Fibroblast of villous mesenchyme (primary cell): ENCODE data around the gene TIMP2. TPM values are rescaled to one million over a fixed set of nuclear protein-coding genes. Genes with fewer than 3 reads are reported as not detected.
"Not testable (repeated sequence)": the region's sequence is repeated elsewhere in the genome, so short reads cannot be mapped to it uniquely, and the experiment has no call there.

Experiments used
- DNase-seq: peaks from one replicate; pipeline ENCODE4 v3.0.0-alpha.2; 2010; ENCODE audit warnings: low read depth
- H3K4me3 ChIP-seq: 2 replicates; pipeline ENCODE4 v1.5.1; 2011; ENCODE audit warnings: low read depth, mild to moderate bottlenecking, low read length
- total RNA-seq: library from RNA; depleted of rRNA; stranded (reverse); fragments of >200 nt; gene quantifications from 2 replicates; pipeline ENCODE4 v1.2.3, GENCODE V29; 2012
- TF ChIP-seq, protein P1 (sequence below): IDR thresholded peaks from 2 replicates; pipeline ENCODE4 v1.5.1; 2012; ENCODE audit warnings: low read depth, mild to moderate bottlenecking, low read length; ENCODE audit not compliant: insufficient read depth

TIMP2 gene
- total RNA-seq, 1 donor: 189 TPM

DNA sequence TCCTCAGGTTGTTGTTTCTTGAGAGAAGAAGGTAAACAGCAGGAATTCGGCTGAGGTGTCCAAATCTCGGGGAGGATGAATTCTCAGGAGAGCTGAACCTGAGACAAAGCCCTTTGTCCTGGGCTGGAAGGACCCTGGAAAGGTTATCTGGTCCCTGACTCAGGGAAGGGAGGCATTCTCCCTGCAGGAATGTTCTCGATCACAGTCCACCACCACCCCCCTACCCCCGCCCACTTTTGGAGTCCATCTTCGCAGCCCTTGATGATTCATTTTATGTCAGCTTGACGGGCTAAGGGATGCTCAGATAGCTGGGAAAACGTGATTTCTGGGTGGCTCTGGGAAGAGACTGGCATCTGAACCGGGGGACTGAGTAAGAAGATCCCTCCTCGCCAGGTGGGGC is 20.8 kb downstream of the TIMP2 start:
- DNase-seq: no peak
- no peak overlapping the region for H3K4me3 ChIP-seq
- TF ChIP-seq, protein P1, sequence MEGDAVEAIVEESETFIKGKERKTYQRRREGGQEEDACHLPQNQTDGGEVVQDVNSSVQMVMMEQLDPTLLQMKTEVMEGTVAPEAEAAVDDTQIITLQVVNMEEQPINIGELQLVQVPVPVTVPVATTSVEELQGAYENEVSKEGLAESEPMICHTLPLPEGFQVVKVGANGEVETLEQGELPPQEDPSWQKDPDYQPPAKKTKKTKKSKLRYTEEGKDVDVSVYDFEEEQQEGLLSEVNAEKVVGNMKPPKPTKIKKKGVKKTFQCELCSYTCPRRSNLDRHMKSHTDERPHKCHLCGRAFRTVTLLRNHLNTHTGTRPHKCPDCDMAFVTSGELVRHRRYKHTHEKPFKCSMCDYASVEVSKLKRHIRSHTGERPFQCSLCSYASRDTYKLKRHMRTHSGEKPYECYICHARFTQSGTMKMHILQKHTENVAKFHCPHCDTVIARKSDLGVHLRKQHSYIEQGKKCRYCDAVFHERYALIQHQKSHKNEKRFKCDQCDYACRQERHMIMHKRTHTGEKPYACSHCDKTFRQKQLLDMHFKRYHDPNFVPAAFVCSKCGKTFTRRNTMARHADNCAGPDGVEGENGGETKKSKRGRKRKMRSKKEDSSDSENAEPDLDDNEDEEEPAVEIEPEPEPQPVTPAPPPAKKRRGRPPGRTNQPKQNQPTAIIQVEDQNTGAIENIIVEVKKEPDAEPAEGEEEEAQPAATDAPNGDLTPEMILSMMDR: no peak

DNA sequence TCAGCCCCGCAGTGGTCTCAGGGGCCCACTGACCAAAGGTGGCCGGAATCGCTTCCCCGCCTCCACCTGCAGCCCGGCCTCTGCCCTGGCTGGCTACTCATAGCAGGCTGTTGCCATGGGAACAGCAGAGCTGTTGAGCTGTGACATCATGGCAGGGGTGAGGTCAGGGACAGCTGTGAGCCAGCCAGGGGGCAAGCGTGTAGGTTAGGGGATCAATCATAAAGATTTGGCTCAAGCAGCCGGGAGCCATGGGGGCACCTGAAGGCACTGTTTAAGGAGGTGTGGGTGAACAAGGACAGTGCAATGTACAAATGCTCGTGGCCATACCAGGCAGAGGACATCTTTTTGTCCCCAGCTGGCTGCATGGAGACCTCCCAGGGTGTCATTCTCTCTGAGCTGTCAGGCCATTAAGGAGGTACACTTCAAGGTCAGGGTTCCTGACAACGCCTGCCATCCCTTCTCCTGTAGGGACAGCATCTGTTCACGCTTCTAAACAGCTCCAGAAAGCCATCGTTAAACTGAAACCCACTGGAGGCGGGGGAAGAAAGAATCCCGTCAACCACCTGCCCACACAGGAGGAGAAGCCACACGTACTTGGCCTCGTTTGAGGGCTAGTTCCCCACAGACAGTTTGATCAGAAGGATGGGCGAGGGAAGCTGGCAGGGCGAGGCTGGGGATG is 21.9 kb downstream of the TIMP2 start, which contains the start of gene CEP295NL:
Gene CEP295NL, minus strand, starts transcription at position 101 of the 679 bp plus-strand sequence. CDS start 1,373 bp downstream, outside the sequence.
- TF ChIP-seq, protein P1: no peak
- no peak for DNase-seq
- no peak within 1 kb of the TSS for H3K4me3 ChIP-seq

DNA sequence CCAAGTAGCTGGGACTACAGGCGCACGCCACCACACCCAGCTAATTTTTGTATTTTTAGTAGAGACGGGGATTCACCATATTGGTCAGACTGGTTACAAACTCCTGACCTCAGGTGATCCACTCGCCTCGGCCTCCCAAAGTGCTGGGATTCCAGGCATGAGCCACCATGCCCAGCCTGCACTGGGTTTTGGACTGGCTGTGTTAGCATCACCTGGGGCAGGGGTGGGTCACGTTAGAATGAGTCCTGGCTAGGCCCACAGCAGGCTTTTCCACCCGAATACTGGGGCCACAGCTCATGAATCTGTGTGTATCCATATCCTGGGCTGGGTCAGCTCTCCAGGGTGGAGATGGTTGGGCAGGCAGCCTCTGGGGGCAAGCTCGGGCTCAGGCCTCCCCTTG is 23.0 kb downstream of the TIMP2 start:
- H3K4me3 ChIP-seq, DNase-seq: not testable (repeated sequence)

DNA sequence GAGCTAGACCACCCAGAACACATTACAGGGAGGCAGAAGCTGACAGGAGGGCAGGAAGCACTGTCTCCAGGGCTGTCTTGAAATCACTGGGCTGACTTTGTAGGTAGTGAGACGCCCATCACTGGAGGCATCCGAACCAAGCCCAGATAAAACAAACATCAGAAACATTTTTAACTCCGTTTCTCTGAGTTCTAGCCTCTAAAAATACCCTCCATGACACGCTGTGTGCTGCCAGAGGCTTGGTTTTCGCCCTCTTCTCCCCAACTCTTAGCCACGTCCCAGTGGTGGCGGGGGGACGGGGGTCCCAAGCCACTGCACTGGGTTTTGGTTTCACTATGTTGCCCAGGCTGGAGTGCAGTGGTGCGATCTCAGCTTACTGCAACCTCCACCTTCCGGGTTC is 23.4 kb downstream of the TIMP2 start:
- no peak for DNase-seq

DNA sequence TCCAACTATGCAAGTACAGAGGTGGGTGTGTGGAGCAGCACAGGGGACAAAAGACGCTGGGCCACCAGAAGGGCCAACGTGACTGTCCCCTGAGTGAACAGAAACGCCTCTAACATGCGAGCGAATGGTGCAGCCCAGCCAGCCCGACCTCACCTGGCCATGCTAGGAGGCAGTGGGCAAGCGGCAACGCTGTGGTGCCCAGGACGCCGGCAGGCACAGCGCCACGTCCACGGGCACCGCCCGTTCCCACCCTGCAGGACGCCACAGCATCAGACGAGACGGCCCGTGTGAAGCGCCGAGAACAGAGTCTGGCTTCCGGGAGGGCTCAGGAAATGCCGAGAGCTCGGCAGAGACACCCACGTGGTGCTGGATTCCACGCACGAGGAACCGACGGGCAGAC is 24.4 kb downstream of the TIMP2 start:
- DNase-seq: no peak
- no peak overlapping the region for H3K4me3 ChIP-seq
- TF ChIP-seq, protein P1: no peak

More for the DNA sequence above, 23.4 kb downstream of the TIMP2 start:
- H3K4me3 ChIP-seq: no peak overlapping the region
- TF ChIP-seq, protein P1: no peak

DNA sequence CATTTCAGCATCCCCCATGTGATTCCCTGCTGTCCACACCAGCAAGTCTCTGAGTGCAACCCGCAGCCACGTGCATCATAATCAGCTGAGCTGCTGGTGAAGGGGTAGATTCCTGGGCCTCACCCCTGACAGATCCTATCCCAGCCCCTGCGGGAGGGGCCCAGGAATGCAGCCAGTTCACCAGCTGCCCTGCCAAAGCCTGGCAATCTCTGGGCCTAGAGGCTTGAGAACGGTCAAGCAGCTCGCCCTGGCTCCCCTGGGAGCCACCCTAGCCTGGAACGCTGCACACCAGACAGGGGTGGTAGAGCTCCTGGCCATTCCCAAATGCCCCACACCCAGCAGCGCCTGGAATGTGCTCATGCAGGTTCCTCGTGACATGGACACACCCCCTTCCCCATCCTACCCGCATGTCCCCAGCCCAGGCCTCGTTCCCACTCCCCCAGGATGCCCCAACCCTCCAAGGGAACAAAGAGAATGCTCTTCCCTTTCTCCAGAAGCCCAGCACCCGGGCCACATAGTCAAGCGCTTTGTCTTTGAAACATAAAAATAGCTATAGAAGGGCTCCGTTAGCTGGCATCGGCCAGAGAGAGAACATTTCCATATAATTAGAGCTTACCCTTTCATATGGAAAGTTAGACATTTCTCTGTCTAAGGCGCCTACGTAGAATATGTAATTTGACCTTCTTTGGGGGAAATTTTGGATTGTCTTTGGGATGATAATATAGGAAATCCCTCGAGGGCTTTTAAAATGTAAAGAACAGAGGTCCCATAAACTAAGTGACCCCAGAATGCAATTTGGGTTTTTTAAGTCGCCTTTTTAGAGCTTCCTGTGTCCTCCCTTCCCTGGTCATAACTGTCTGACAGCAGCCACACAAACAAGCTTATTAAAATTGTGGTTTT is 25.6 kb downstream of the TIMP2 start:
- H3K4me3 ChIP-seq: no peak overlapping the region
- TF ChIP-seq, protein P1: no peak
- DNase-seq: peak; percentile 81

DNA sequence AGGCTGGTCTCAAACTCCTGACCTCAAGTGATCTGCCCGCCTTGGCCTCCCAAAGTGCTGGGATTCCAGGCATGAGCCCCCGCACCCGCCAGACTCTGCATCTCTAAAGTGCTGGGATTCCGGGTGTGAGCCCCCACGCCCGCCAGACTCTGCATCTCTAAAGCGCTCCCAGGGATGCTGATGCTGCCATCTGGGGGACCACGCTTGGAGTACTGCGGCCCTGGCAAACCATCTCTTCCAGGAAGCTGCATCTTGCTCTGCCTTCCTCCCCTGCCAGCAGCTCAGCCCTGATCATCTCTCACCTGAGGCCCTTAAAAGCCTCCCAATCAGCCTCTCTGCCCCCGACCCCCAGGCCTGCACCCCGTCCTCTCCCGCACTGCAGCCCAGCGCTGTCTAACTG is 26.2 kb downstream of the TIMP2 start:
- H3K4me3 ChIP-seq: no peak overlapping the region
- no peak for DNase-seq
- TF ChIP-seq, protein P1: no peak
